Transverse colon (tissue), 4 donors: Measurements from ENCODE around the gene FBXL17. TPM values are rescaled to one million over a fixed set of nuclear protein-coding genes. Genes with fewer than 3 reads are reported as not detected.
A peak's percentile ranks its signal among the peaks of the same experiment; 100 is the strongest.

Experiments
- DNase-seq: peaks from one replicate; pipeline ENCODE4 v3.0.0-alpha.2; 2019
- H3K27ac ChIP-seq, 4 donors: fragments of 200-600 bp; sonication (generic); 2 replicates each; pipeline ENCODE4 v1.5.1; 2016 to 2018; ENCODE audit warnings: inconsistent platforms in 4 of 4
- H3K27me3 ChIP-seq: fragments of 200-600 bp; sonication (generic); 2 replicates; pipeline ENCODE4 v1.5.1; 2017; ENCODE audit warnings: inconsistent platforms
- H3K36me3 ChIP-seq, 4 donors: fragments of 200-600 bp; sonication (generic); 2 replicates each; pipeline ENCODE4 v1.5.1; 2017 to 2019; ENCODE audit warnings: inconsistent platforms in 4 of 4
- H3K4me1 ChIP-seq, 4 donors: fragments of 200-600 bp; sonication (generic); 2 replicates each; pipeline ENCODE4 v1.5.1; 2017 to 2020; ENCODE audit warnings: inconsistent platforms in 4 of 4
- H3K4me3 ChIP-seq, 4 donors: fragments of 200-600 bp; sonication (generic); 1 replicate in 1 of 4; 2 replicates in 3 of 4; pipeline versions ENCODE4 v1.5.1 to v1.6.1; 2017 to 2019; ENCODE audit warnings: inconsistent platforms in 4 of 4
- H3K9me3 ChIP-seq, 2 donors: fragments of 200-600 bp; sonication (generic); 2 replicates each; pipeline ENCODE4 v1.5.1; 2017 to 2019; ENCODE audit warnings: inconsistent platforms in 2 of 2
- EP300 ChIP-seq: sonication (generic); formaldehyde crosslinking; IDR thresholded peaks from one replicate; pipeline ENCODE4 v1.6.1; 2017; ENCODE audit warnings: antibody characterized with exemption, low read depth
- POLR2A ChIP-seq: fragments of 450-650 bp; IDR thresholded peaks from one replicate; pipeline ENCODE4 v1.6.1; 2016; ENCODE audit warnings: antibody characterized with exemption, mild to moderate bottlenecking, moderate library complexity
- POLR2AphosphoS5 ChIP-seq, 3 donors: sonication (generic); formaldehyde crosslinking; IDR thresholded peaks; one replicate each; pipeline ENCODE4 v1.6.1; 2016; ENCODE audit warnings: antibody characterized with exemption in 3 of 3
- WGBS, 2 donors: methylation state at CpG; one replicate each; pipeline ENCODE4 v1.1.5; 2018; ENCODE audit warnings: low coverage in 1 of 2; 5-methylcytosine and 5-hydroxymethylcytosine counted together
- in situ Hi-C, 4 donors: fragments of 200-750 bp; cut with MboI; loops; one replicate each; pipeline versions ENCODE4 v1.15.0 to v1.15.1; 2017; ENCODE audit warnings: low sequenced_read_pairs in 3 of 4, low pct_ligation_motif_present in 1 of 4, low pct_unique_long_range_greater_than_20kb in 1 of 4
- intact Hi-C: fragments of 100-400 bp; cut with DNase I; formaldehyde crosslinking; loops from one replicate; pipeline ENCODE4 v1.15.1; 2023; ENCODE audit warnings: low total_unique reads
- total RNA-seq, 4 donors: library from RNA; depleted of rRNA; stranded (reverse); fragments of >200 nt; gene quantifications; one replicate each; pipeline ENCODE4 v1.1.0, GENCODE V29; 2016
- TF ChIP-seq, protein P1 (sequence below), 5 experiments: fragments of 200-600 bp in 3 of 5; fragments of 450-650 bp in 2 of 5; sonication (generic) in 3 of 5; IDR thresholded peaks; 1 replicate in 2 of 5; 2 replicates in 3 of 5; pipeline ENCODE4 v1.5.1; 2016 to 2017; ENCODE audit warnings: antibody characterized with exemption in 5 of 5, inconsistent platforms in 3 of 5, mild to moderate bottlenecking in 2 of 5, moderate library complexity in 1 of 5

The FBXL17 gene
- total RNA-seq, 4 donors from 2014 or later = 17.7 to 99.5 (median 24.6) TPM

DNA sequence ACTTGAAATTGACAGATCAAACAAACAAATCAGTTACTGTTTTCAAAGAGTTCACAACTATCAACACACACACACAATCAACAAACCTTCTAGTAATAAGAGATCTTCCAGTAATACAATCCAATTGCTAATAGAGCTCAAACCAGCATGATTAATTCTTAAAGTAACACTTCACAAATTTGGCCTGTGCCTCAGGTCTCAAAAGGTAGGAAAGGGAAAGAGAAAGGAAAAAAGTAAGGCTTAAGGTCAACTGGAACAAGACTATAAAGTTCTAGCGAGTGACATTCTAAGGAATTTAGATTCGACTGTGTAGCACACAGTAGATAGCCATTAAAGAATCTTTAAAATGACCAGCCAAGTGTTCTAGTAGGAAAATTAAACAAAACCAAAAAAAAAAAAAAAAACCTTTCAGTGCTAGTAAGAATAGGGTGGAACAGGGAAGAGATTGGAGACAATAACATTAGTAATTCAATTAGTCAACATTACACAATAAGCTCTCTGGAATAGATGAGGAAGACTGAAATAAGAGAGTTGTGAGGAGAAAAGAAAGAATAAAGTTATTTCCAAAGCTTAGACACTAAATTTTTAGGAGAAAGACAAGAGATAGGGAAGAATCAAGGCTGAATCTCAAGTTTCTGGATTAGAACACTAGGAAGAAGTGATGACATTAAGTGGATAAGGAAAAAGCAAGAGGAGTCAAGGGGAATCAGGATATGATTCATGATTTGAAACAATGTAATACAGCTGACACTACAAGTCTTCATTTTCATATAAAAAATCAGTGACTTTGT is 86.1 kb downstream of the FBXL17 start:
- Histone ChIP-seq H3K27ac (peak overlapping the region in 3 of 4 donors; percentile 28 to 61 (median 29)), H3K4me1 (peaks cover 0 to 22% (median 0%) of the 10 kb centered on the region in 4 donors), H3K4me3 (no peak overlapping the region), H3K27me3 (no peaks in the 10 kb centered on the region), H3K36me3 (no peaks in the 10 kb centered on the region), H3K9me3 (no peaks in the 10 kb centered on the region)
- in situ Hi-C loops (no loop called here), intact Hi-C loops (no loop called here)
- DNase-seq = no peak
- TF ChIP-seq POLR2AphosphoS5 (IDR thresholded peaks at IDR 0.05) = no peak
- TF ChIP-seq POLR2A = no peak
- TF ChIP-seq EP300 = no peak
- TF ChIP-seq, protein P1, sequence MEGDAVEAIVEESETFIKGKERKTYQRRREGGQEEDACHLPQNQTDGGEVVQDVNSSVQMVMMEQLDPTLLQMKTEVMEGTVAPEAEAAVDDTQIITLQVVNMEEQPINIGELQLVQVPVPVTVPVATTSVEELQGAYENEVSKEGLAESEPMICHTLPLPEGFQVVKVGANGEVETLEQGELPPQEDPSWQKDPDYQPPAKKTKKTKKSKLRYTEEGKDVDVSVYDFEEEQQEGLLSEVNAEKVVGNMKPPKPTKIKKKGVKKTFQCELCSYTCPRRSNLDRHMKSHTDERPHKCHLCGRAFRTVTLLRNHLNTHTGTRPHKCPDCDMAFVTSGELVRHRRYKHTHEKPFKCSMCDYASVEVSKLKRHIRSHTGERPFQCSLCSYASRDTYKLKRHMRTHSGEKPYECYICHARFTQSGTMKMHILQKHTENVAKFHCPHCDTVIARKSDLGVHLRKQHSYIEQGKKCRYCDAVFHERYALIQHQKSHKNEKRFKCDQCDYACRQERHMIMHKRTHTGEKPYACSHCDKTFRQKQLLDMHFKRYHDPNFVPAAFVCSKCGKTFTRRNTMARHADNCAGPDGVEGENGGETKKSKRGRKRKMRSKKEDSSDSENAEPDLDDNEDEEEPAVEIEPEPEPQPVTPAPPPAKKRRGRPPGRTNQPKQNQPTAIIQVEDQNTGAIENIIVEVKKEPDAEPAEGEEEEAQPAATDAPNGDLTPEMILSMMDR (IDR thresholded peaks at IDR 0.05) = no peak
- 36 to 48% methylated on average over 2 of the region's 2 CpGs for WGBS, 2 donors

DNA sequence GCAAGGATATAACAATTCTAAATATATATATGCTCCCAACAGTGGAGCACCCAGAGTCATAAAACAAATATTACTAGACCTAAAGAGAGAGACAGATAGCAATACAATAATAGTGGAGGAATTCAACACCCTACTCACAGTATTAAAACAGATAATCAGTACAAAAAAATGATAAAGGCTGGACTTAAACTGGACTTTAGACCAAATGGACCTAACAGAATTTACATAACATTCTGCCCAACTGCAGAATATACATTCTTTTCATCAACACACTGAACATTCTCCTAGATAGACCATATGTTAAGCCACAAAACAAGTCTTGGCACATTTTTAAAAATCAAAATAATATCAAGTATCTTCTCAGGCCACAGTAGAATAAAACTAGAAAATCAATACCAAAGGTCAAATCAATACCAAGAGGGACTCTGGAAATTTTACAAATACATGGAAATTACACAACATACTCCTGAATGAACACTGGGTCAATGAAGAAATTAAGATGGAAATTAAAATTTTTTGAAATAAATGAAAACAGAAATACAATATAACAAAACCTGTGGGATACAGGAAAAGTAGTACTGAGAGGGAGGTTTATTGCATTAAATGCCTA is 100.8 kb downstream of the FBXL17 start:
- DNase-seq = no peak
- H3K4me3 ChIP-seq = no peak overlapping the region
- no peak overlapping the region for H3K27ac ChIP-seq
- H3K27me3 ChIP-seq = no peaks in the 10 kb centered on the region
- TF ChIP-seq POLR2AphosphoS5 (IDR thresholded peaks at IDR 0.05) = no peak
- no peak for TF ChIP-seq POLR2A
- TF ChIP-seq EP300 = no peak
- TF ChIP-seq, protein P1 (IDR thresholded peaks at IDR 0.05) = no peak
- peaks cover 0 to 17% (median 0%) of the 10 kb centered on the region in 4 donors for H3K4me1 ChIP-seq
- peaks cover 5 to 7% of the 10 kb centered on the region in 2 donors for H3K9me3 ChIP-seq
- intact Hi-C loops = no loop called here
- in situ Hi-C loops = no loop called here
- H3K36me3 ChIP-seq = no peaks in the 10 kb centered on the region

- Histone ChIP-seq H3K27ac (no peak overlapping the region), H3K4me1 (peaks cover 0 to 17% (median 0%) of the 10 kb centered on the region in 4 donors), H3K27me3 (no peaks in the 10 kb centered on the region), H3K9me3 (peaks cover 5 to 7% of the 10 kb centered on the region in 2 donors), H3K36me3 (no peaks in the 10 kb centered on the region), H3K4me3 (no peak overlapping the region)
- intact Hi-C loops (no loop called here), in situ Hi-C loops (no loop called here)
- no peak for DNase-seq
- no peak for TF ChIP-seq POLR2AphosphoS5 (IDR thresholded peaks at IDR 0.05)
- no peak for TF ChIP-seq EP300
- no peak for TF ChIP-seq POLR2A
Measured at GRCh38 chr5:108280248-108280647, 101.7 kb downstream of the FBXL17 start.

DNA sequence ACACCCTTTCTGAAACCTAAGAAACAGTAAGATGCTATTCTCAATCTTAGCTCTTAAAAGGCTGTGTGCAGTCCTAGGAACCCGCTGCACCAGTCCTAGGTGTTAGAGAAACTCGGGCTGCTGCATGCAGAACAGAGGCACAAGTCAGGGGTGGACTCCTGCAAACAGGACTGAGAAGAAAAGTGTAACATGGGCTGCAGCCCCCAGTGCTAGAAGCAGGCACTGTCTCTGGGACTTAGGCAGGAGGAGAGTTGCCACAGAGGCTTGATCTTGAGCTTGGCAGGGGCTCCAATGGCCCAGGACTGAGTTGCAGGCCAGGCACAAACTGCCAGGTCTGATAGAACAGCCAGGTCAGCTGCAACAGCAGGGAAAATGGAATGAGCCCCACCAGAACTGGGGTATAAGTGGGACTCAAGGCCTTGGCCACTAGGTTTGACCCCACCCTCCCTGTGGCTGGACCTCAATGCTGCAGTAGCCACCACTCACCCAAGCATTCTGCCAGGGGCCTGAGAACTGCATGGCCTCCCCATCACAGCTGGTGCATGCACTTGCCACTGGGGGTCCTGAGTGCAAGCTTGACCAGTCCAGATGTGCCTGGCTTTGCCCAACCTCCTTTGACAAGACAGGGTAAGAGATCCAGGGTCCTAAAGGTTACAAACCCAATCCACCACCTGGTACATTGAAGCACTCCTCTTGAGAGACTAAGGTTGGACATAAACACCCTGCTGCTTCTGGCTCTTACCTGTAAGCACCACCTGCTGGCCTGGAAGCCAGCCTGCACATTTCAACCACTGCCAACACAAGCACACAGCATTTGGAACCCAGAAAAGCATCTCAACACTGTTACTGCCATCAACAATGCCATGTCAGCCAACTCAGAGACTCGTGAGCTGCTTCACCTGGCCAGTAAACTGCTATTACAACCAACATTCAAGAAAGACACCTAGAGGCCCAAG is 103.3 kb downstream of the FBXL17 start:
- peaks cover 0 to 7% of the 10 kb centered on the region in 2 donors for H3K9me3 ChIP-seq
- intact Hi-C loops (no loop called here), in situ Hi-C loops (no loop called here)
- no peak for TF ChIP-seq POLR2AphosphoS5 (IDR thresholded peaks at IDR 0.05)
- TF ChIP-seq EP300 = no peak
- TF ChIP-seq, protein P1 (IDR thresholded peaks at IDR 0.05) = no peak
- TF ChIP-seq POLR2A = no peak
- H3K27me3 ChIP-seq = no peaks in the 10 kb centered on the region
- H3K4me1 ChIP-seq = peaks cover 0 to 17% (median 0%) of the 10 kb centered on the region in 4 donors
- H3K4me3 ChIP-seq = no peak overlapping the region
- no peaks in the 10 kb centered on the region for H3K36me3 ChIP-seq
- WGBS, 2 donors = 82 to 98% methylated on average over 2 to 3 of the region's 3 CpGs
- no peak overlapping the region for H3K27ac ChIP-seq
- no peak for DNase-seq
